Liver (tissue), 9 donors: ENCODE results near the gene CENPX. TPM values are rescaled to one million over a fixed set of nuclear protein-coding genes. Genes with fewer than 3 reads are reported as not detected.

Experiments used
- DNase-seq: peaks from one replicate; pipeline ENCODE4 v3.0.0-alpha.2; 2017; ENCODE audit warnings: low spot score
- H3K27ac ChIP-seq, 2 donors: one replicate each; pipeline ENCODE4 v1.7.0; 2013; ENCODE audit warnings: inconsistent platforms in 2 of 2, low read length in 2 of 2, control low read depth in 1 of 2, low read depth in 1 of 2, mild to moderate bottlenecking in 1 of 2
- H3K27me3 ChIP-seq, 4 donors: one replicate each; pipeline versions ENCODE4 v1.6.1 to v1.7.0; 2013; ENCODE audit warnings: low read length in 3 of 4, inconsistent platforms in 1 of 4, mild to moderate bottlenecking in 1 of 4, moderate library complexity in 1 of 4; ENCODE audit not compliant: control insufficient read depth in 4 of 4, insufficient read depth in 4 of 4
- H3K36me3 ChIP-seq, 4 donors: one replicate each; pipeline versions ENCODE4 v1.6.1 to v1.7.0; 2013; ENCODE audit warnings: low read length in 3 of 4, mild to moderate bottlenecking in 3 of 4, low read depth in 1 of 4, moderate library complexity in 1 of 4; ENCODE audit not compliant: control insufficient read depth in 4 of 4, insufficient read depth in 3 of 4
- H3K4me1 ChIP-seq, 4 donors: one replicate each; pipeline versions ENCODE4 v1.6.1 to v1.7.0; 2013; ENCODE audit warnings: low read length in 3 of 4, mild to moderate bottlenecking in 3 of 4, moderate library complexity in 1 of 4; ENCODE audit not compliant: control insufficient read depth in 4 of 4, insufficient read depth in 4 of 4
- H3K4me3 ChIP-seq, 3 donors: one replicate each; pipeline versions ENCODE4 v1.6.1 to v1.7.0; 2013; ENCODE audit warnings: low read length in 3 of 3, control low read depth in 1 of 3, low read depth in 1 of 3, mild to moderate bottlenecking in 1 of 3
- H3K9ac ChIP-seq, 2 donors: one replicate each; pipeline ENCODE4 v1.7.0; 2013; ENCODE audit warnings: low read length in 2 of 2, mild to moderate bottlenecking in 2 of 2, moderate library complexity in 2 of 2, control low read depth in 1 of 2, low read depth in 1 of 2
- H3K9me3 ChIP-seq, 4 donors: one replicate each; pipeline versions ENCODE4 v1.6.1 to v1.7.0; 2013; ENCODE audit warnings: low read length in 3 of 4; ENCODE audit not compliant: control insufficient read depth in 4 of 4
- CTCF ChIP-seq: fragments of 150-350 bp; IDR thresholded peaks from 2 replicates; pipeline ENCODE4 v1.5.1; 2017; ENCODE audit warnings: improper control_type of control experiment, low read depth, low read length; ENCODE audit not compliant: missing input control
- EGR1 ChIP-seq, 2 donors: IDR thresholded peaks; 2 replicates each; pipeline ENCODE4 v1.6.1; 2016 to 2018; ENCODE audit warnings: antibody characterized with exemption in 2 of 2, low read depth in 2 of 2
- FOXA1 ChIP-seq: IDR thresholded peaks from 2 replicates; pipeline ENCODE4 v1.6.1; 2016; ENCODE audit warnings: antibody characterized with exemption
- FOXA2 ChIP-seq: IDR thresholded peaks from 2 replicates; pipeline ENCODE4 v1.6.1; 2016; ENCODE audit warnings: antibody characterized with exemption
- GABPA ChIP-seq, 2 donors: IDR thresholded peaks in 1 of 2; conservative IDR thresholded peaks in 1 of 2; 2 replicates each; pipeline ENCODE4 v1.6.1; 2016; ENCODE audit warnings: antibody characterized with exemption in 2 of 2, mild to moderate bottlenecking in 1 of 2, moderate library complexity in 1 of 2
- HNF4A ChIP-seq, 2 donors: conservative IDR thresholded peaks; 2 replicates each; pipeline ENCODE4 v1.6.1; 2016; ENCODE audit warnings: antibody characterized with exemption in 2 of 2, mild to moderate bottlenecking in 2 of 2
- HNF4G ChIP-seq: IDR thresholded peaks from 2 replicates; pipeline ENCODE4 v1.6.1; 2016; ENCODE audit warnings: antibody characterized with exemption
- JUND ChIP-seq, 2 donors: IDR thresholded peaks; 2 replicates each; pipeline ENCODE4 v1.6.1; 2016; ENCODE audit warnings: antibody characterized with exemption in 2 of 2
- NR2F2 ChIP-seq: IDR thresholded peaks from 2 replicates; pipeline ENCODE4 v1.6.1; 2016; ENCODE audit warnings: antibody characterized with exemption
- RAD21 ChIP-seq, 2 donors: IDR thresholded peaks; 2 replicates each; pipeline ENCODE4 v1.6.1; 2016; ENCODE audit warnings: antibody characterized with exemption in 2 of 2, mild to moderate bottlenecking in 2 of 2
- RXRA ChIP-seq, 2 donors: IDR thresholded peaks; 2 replicates each; pipeline ENCODE4 v1.6.1; 2017 to 2018; ENCODE audit warnings: antibody characterized with exemption in 2 of 2, mild to moderate bottlenecking in 1 of 2
- SP1 ChIP-seq: IDR thresholded peaks from 2 replicates; pipeline ENCODE4 v1.6.1; 2018; ENCODE audit warnings: antibody characterized with exemption, mild to moderate bottlenecking
- YY1 ChIP-seq: IDR thresholded peaks from 2 replicates; pipeline ENCODE4 v1.6.1; 2016; ENCODE audit warnings: antibody characterized with exemption, mild to moderate bottlenecking
- ZBTB33 ChIP-seq: IDR thresholded peaks from 2 replicates; pipeline ENCODE4 v1.6.1; 2016; ENCODE audit warnings: antibody characterized with exemption
- WGBS: extraction: QIAGEN DNeasy Blood & Tissue Kit; methylation state at CpG from one replicate; pipeline ENCODE4 v1.1.7; 2013; 5-methylcytosine and 5-hydroxymethylcytosine counted together
- polyA plus RNA-seq, 2 donors: library from polyadenylated mRNA; stranded (reverse) in 1 of 2; unstranded in 1 of 2; fragments of 200-250 nt in 1 of 2; fragments of >200 nt in 1 of 2; fragmentation: Nextera tagmentation in 1 of 2; extraction: Ambion mirVana in 1 of 2; gene quantifications; one replicate each; pipeline versions ENCODE4 v1.2.1 to v1.2.3, GENCODE V29; 2013 to 2015
- total RNA-seq, 2 donors: library from RNA; depleted of rRNA; stranded (reverse); fragments of >200 nt; gene quantifications; one replicate each; pipeline ENCODE4 v1.2.3, GENCODE V29; 2014
- TF ChIP-seq, protein P1 (sequence below): IDR thresholded peaks from 2 replicates; pipeline ENCODE4 v1.6.1; 2016; ENCODE audit warnings: antibody characterized with exemption
- TF ChIP-seq, protein P2 (sequence below): IDR thresholded peaks from 2 replicates; pipeline ENCODE4 v1.6.1; 2016; ENCODE audit warnings: antibody characterized with exemption
- donor health status: healthy.
- donor health status: healthy.
- donor health status: healthy.
- donor health status: healthy.
- donor health status: healthy.

The CENPX gene
- total and polyA plus RNA-seq, 4 donors: 22.5 to 83.9 (median 44.9) TPM

GRCh38 chr17:82001571-82002056, 21.1 kb downstream of the CENPX start (continued):
- TF ChIP-seq ZBTB33 (no peak), GABPA (IDR thresholded peaks at IDR 0.05 in 1 of 2, conservative IDR thresholded peaks at IDR 0.05 in 1 of 2) (no peak), YY1 (no peak)
- TF ChIP-seq, protein P1, sequence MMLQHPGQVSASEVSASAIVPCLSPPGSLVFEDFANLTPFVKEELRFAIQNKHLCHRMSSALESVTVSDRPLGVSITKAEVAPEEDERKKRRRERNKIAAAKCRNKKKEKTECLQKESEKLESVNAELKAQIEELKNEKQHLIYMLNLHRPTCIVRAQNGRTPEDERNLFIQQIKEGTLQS: no peak

DNA sequence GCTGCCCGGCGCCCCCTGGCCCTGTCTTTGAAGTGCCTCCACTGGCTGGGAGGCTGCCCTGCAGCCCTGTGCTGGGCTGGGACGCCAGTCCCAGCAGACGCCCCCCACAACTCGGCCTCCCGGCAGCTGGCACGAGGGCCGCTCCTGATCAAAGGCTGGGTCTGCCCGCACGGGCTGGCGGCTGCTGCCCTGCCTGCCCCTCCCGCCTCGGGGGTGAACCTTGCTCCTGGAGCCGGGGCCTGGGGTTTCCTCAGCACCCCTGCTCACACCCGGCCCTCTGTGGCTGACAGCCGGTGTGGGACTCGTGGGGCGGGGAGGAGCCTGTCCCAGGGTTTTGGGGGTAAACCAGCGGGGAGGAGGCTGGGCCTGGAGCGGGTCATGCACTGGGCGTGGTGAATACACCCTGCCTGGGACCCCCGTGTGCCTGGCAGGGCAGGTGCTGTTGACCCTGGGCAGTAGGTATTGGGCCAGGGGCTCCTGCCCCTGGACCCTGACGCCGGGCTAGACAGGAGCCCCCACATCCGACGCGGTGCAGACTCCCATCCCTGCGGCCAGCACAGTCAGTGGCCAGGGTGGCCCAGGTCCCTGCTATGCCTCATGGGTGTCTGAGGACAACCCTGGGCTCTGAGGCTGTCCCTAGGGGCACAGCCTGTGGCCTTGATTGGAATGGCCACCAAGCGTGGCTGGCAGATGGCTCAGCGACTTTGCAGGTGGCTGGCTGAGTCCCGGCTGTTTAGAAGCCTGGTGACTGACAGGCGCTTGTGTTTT, 21.7 kb downstream of the CENPX start:
- peak overlapping the region in 1 of 2 donors; percentile 52 for H3K27ac ChIP-seq
- H3K27me3 ChIP-seq: no peaks in the 10 kb centered on the region
- no peak overlapping the region for H3K4me3 ChIP-seq
- peaks cover 0 to 3% (median under 1%) of the 10 kb centered on the region in 4 donors for H3K36me3 ChIP-seq
- H3K9me3 ChIP-seq: no peaks in the 10 kb centered on the region
- TF ChIP-seq FOXA1 (no peak), FOXA2 (no peak), SP1 (peak; percentile 49), HNF4G (no peak), RXRA (IDR thresholded peaks at IDR 0.05) (no peak), EGR1 (IDR thresholded peaks at IDR 0.05; ENCODE audit: low read depth in 2 of 2) (no peak), HNF4A (conservative IDR thresholded peaks at IDR 0.05) (peak in 1 of 2 donors; percentile 56), YY1 (no peak)
- DNase-seq: no peak
- peaks cover 6 to 20% (median 11%) of the 10 kb centered on the region in 4 donors for H3K4me1 ChIP-seq
- H3K9ac ChIP-seq: no peak overlapping the region
- 58% methylated on average over 32 of the region's 32 CpGs for WGBS

- H3K27ac ChIP-seq: peak overlapping the region; percentile 35 to 52
- H3K4me3 ChIP-seq: no peak overlapping the region
- TF ChIP-seq SP1 (no peak), JUND (IDR thresholded peaks at IDR 0.05) (no peak), FOXA1 (no peak), ZBTB33 (no peak), GABPA (IDR thresholded peaks at IDR 0.05 in 1 of 2, conservative IDR thresholded peaks at IDR 0.05 in 1 of 2) (no peak), NR2F2 (no peak), RAD21 (IDR thresholded peaks at IDR 0.05) (no peak), HNF4A (conservative IDR thresholded peaks at IDR 0.05) (no peak), CTCF (no peak), FOXA2 (no peak)
- TF ChIP-seq, protein P2, sequence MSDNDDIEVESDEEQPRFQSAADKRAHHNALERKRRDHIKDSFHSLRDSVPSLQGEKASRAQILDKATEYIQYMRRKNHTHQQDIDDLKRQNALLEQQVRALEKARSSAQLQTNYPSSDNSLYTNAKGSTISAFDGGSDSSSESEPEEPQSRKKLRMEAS: no peak
- no peak for DNase-seq
- no peak overlapping the region for H3K9ac ChIP-seq
- H3K4me1 ChIP-seq: peaks cover 6 to 20% (median 11%) of the 10 kb centered on the region in 4 donors
- WGBS: 61% methylated on average over 36 of the region's 36 CpGs
- H3K27me3 ChIP-seq: no peaks in the 10 kb centered on the region
- H3K36me3 ChIP-seq: peaks cover 0 to 3% (median under 1%) of the 10 kb centered on the region in 4 donors
- no peaks in the 10 kb centered on the region for H3K9me3 ChIP-seq
These were observed 22.5 kb downstream of the CENPX start for GRCh38 chr17:81999976-82000802.
